K562 treated with DMSO at 1 percent for 4 hours (cell line): ENCODE results near the gene CLEC18C. TPM values are rescaled to one million over a fixed set of nuclear protein-coding genes. Genes with fewer than 3 reads are reported as not detected.

ENCODE experiments used
- total RNA-seq: library from RNA; unstranded; fragments of 300-600 nt; gene quantifications from 2 replicates; pipeline ENCODE4 v1.2.3, GENCODE V29; 2022; ENCODE audit not compliant: insufficient read depth

Gene CLEC18C
- 0.57 TPM in 1 of 2 replicates, not detected in the other for total RNA-seq

DNA sequence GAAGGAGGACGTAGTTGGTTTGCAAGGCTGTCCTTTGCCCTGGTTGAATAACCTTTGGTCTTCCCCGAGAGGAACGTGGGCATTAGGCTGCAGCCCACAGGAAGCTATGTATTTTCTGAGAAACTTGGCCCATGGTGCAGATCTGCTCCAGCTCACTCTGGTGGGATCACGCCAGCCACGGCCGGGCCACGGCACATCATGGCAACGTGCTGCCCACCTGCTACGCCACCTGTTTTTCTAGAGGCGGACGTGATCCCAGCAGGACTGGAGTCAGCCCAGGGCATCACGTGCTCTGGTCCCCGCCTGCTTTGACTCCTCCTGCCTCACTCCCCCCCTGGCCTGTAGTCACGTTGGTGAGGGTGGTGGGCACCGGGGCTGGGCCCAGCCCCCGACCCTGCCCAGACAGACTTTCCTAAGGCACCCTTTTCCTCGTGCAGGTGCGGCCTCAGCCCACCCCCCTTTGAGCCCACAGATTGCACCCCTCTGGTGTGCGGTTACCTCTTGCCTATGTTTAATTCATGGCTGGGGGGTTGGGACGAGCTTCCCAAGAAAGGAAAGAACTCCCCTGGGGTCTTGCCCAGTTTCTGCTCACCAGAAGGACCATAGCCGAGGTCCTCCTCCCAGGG is at the start of gene CLEC18C:
CLEC18C (plus strand) TSS at position 576 of the 626 bp plus-strand sequence. CDS start 492 bp downstream, outside the sequence.

Other genes with a start within 250 kb of the CLEC18C start
- 0.53 and 1.0 TPM in 2 replicates for gene CLEC18A, start 222.5 kb upstream of the CLEC18C start, total RNA-seq
- 15.7 and 22.4 TPM in 2 replicates for gene PDPR, start 59.5 kb upstream of the CLEC18C start, total RNA-seq
- gene EXOSC6, start 78.2 kb downstream of the CLEC18C start, total RNA-seq, result 15.4 and 16.8 TPM in 2 replicates
- gene AARS1, start 115.7 kb downstream of the CLEC18C start, total RNA-seq, result 355 TPM in 2 replicates
- 15.6 and 33.2 TPM in 2 replicates for gene DDX19B, start 125.4 kb downstream of the CLEC18C start, total RNA-seq
- 22.3 and 28.6 TPM in 2 replicates for gene DDX19A, start 173.1 kb downstream of the CLEC18C start, total RNA-seq